Suprapubic skin (tissue), 4 donors: ENCODE measurements around the gene CDH4.

Experiments
- POLR2A ChIP-seq, 2 donors: fragments of 450-650 bp; IDR thresholded peaks; one replicate each; pipeline ENCODE4 v1.6.1; 2017; ENCODE audit warnings: antibody characterized with exemption in 2 of 2, mild to moderate bottlenecking in 2 of 2, moderate library complexity in 2 of 2
- POLR2AphosphoS5 ChIP-seq, 3 donors: sonication (generic); formaldehyde crosslinking; IDR thresholded peaks; one replicate each; pipeline ENCODE4 v1.6.1; 2017; ENCODE audit warnings: antibody characterized with exemption in 3 of 3
- TF ChIP-seq, protein P1 (sequence below), 2 donors: fragments of 200-600 bp in 1 of 2; fragments of 450-650 bp in 1 of 2; sonication (generic) in 1 of 2; IDR thresholded peaks; one replicate each; pipeline ENCODE4 v1.5.1; 2016 to 2019; ENCODE audit warnings: antibody characterized with exemption in 2 of 2, mild to moderate bottlenecking in 1 of 2, moderate library complexity in 1 of 2

DNA sequence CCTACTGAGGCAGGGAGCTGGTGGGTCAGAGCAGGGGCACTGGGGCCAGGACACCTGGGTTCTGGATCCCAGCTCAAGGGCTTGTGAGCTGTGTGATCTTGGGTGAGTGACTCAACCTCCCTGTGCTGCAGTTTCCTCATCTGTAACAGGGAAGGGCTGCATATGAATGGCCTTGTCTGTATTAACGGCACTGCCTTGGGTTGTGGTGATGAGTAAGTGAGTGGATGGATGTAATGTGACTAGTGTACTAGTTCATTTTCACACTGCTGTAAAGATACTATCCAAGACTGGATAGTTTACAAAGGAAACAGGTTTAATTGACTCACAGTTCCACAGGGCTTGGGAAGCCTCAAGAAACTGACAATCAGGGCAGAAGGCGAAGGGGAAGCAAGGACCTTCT is 580.1 kb downstream of the CDH4 start:
- TF ChIP-seq, protein P1, sequence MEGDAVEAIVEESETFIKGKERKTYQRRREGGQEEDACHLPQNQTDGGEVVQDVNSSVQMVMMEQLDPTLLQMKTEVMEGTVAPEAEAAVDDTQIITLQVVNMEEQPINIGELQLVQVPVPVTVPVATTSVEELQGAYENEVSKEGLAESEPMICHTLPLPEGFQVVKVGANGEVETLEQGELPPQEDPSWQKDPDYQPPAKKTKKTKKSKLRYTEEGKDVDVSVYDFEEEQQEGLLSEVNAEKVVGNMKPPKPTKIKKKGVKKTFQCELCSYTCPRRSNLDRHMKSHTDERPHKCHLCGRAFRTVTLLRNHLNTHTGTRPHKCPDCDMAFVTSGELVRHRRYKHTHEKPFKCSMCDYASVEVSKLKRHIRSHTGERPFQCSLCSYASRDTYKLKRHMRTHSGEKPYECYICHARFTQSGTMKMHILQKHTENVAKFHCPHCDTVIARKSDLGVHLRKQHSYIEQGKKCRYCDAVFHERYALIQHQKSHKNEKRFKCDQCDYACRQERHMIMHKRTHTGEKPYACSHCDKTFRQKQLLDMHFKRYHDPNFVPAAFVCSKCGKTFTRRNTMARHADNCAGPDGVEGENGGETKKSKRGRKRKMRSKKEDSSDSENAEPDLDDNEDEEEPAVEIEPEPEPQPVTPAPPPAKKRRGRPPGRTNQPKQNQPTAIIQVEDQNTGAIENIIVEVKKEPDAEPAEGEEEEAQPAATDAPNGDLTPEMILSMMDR (IDR thresholded peaks at IDR 0.05), result no peak
- TF ChIP-seq POLR2A (IDR thresholded peaks at IDR 0.05) (no peak), POLR2AphosphoS5 (IDR thresholded peaks at IDR 0.05) (no peak)
